Activated naive CD8-positive, alpha-beta T cell treated with anti-CD3 and anti-CD28 coated beads, Interleukin-2, amount 50 U/mL, for 16 hours (primary cell): ENCODE measurements around the gene SLC35G4.
"Not testable (repeated sequence)": the region's sequence is repeated elsewhere in the genome, so short reads cannot be mapped to it uniquely, and the experiment has no call there.

Experiments
- DNase-seq: peaks from one replicate; pipeline ENCODE4 v3.0.0-alpha.2; 2020; ENCODE audit warnings: low read depth, low spot score

SLC35G4 gene

GRCh38 chr18:11609488-11609887 is at the start of gene SLC35G4:
Gene SLC35G4, plus strand, starts transcription at chr18:11609596. Its CDS starts 0 bp downstream, at chr18:11609596.
- not testable (repeated sequence) for DNase-seq

DNA sequence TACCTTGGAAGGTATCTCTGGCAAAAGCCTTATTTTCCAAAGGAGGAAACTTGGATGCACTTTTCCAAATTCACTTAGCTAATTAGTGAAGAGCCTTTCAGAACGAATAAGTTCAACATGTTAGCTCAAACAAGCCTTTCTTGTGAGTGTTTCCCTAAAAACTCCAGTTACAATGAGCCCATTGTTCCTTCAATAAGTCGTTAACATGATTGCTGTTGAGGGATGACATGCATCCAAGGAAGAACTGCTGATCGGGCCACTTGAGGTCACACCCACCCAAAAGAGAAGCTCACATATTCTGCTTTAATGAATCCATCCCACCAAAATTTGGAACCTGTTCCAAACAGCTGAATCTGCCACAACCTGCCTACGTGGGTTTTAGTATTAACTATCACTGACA is 48.1 kb upstream of the SLC35G4 start:
- no peak for DNase-seq

DNA sequence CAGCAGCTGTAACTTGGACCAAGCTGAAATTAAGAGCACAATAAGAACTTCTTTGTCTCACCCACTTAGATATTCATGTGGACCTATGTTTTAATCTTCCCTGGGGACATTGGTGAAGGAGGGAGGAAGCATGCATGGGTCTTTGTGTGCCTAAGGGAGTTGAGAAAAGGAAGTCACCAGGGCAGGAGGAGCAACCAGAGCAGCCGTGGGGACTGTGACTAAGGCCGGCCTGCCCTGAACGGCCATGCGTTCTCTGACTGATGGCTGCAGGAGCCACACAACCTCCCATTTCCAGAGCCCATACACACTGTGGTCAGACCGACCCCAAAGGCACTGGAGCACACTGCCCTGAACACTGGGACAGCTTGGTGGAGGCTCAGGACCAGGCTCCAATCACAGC is 43.7 kb upstream of the SLC35G4 start:
- DNase-seq = no peak

- DNase-seq = no peak
Measured at GRCh38 chr18:11566236-11566965, 43.0 kb upstream of the SLC35G4 start.

DNA sequence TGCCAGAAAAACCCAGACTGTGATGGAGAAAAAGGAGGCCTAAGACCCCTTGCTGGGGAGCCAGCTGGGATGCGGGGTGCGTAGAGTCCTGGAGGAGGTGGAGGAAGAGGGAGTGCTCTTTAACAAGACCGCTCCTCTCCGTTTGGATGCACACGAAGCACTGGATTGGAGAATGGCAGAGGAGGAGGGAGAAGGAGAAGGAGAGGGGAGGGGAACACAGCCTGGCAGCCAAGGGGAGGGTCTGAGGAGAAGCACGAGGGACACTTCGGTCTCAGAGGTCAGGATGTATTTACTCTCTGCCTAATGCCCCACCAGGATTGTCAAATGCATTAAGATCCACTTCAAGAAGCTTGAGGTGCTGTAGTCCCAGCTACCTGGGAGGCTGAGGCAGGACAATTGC is 42.0 kb upstream of the SLC35G4 start:
- DNase-seq = no peak

- DNase-seq = no peak
Measured at GRCh38 chr18:11570073-11570588, 39.3 kb upstream of the SLC35G4 start.

- no peak for DNase-seq
Measured at GRCh38 chr18:11570769-11571412, 38.5 kb upstream of the SLC35G4 start.

GRCh38 chr18:11572201-11572600 is 37.2 kb upstream of the SLC35G4 start:
- DNase-seq = no peak

DNA sequence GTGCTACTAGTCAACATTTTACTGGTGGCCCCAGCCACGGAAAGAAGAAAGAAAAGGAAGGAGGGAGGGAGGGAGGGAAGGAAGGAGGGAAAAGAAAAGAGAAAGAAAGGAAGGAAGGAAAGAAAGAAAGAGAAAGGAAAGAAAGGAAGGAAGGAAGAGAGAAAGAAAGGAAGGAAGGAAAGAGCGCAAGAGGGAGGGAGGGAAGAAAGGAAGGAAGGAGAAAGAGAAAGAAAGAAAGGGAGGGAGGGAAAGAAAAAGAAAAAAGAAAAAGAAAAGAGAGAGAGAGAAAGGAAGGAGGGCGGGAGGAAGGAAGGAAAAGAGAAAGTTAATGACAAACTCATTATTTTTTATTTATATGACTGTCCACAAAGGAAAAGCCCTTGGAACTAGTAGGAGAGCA is 34.9 kb upstream of the SLC35G4 start:
- DNase-seq = no peak

DNA sequence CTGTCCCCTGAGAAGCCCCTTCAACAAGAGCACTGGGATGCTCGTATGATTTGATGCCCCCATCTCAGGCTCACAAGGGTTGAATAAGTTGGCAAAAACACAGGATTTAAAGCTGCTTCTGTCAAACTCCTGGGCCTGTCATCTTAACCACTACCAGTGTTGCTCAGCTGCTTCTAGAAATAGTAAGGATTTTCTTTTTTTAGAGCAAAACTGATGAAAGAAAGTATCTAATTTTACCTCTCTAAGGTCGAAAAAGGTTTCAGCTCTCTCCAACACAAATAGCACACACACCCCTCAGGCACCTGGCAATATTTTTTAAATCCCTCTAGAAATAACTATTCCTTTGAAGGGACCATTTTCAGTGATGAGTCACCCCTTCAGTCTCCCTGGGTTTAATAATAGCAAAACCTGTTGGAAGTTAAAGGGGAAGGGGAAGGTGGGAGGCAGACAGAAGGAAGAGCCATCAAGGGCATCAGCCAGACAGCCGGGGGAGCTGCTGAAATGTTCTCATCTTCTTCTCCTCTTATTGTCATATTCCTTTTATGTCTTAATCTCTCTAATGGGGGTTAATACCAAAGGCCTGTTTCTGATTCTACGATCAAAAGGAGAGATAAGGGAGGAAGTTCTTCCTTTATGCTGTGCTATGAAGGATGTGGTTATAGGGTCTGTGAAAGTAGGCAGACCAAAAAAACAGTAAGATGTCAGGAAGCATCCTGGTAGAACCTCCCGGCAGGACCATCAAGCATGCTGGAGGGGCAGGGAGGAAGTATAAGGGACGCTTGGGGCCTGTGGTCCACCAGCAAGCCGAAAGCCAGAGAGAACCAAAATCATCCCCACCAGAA is 31.9 kb upstream of the SLC35G4 start:
- no peak for DNase-seq

DNA sequence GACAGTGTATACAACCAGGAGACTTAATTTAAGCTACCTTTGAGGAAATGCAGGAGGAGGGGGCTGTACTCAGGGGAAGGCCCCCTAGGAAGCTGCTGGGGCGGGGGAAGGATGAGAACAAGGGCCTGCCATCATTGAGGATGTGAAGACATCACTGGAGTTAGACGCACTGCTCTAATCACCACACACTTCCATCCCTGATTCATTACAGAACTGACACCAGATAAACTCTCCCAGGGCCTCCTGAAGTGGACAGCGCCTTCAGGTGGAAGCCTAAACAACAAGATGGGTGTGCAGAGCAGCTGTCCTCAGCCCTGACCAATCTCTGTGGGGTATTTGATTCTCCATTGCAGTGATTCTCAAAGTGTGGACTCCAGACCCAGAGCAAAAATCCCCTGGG is 30.6 kb upstream of the SLC35G4 start:
- no peak for DNase-seq

- no peak for DNase-seq
Measured at GRCh38 chr18:11579916-11580315, 29.5 kb upstream of the SLC35G4 start.

DNA sequence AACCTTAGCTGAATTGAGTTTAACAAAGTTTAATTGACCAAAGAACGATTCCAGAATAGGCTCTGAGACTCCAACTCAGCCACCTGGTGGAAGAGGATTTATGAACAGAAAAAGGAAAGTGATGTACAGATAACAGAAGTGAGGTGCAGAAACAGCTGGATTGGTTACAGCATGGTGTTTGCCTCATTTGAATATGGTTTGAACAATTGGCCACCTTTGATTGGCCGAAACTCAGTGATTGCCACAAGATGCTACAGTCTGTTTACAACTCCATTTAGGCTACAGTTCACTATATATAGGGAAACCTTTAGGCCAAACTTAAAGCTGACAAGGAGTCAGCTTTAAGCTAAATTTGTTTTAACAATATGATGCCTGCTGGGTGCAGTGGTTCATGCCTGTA is 28.1 kb upstream of the SLC35G4 start:
- DNase-seq = no peak

DNA sequence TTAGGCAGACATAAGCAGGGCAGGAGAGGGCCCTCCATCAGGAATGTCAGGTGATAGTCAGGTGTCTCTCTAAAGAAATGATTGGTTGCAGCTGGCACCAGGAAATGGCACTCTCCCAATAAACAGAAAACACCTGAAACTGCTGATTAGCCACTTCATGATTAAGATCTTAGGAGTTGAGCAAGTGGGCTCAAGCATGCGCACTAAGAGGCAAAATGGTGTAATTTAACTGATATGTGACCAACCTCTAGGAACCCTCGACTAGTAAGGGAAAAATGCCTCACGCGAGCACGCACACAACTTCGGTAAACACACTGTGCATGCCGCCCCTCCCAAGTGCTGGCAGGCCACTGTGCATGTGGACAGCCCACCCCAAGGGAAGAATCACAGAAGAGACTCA is 23.8 kb upstream of the SLC35G4 start:
- no peak for DNase-seq

DNA sequence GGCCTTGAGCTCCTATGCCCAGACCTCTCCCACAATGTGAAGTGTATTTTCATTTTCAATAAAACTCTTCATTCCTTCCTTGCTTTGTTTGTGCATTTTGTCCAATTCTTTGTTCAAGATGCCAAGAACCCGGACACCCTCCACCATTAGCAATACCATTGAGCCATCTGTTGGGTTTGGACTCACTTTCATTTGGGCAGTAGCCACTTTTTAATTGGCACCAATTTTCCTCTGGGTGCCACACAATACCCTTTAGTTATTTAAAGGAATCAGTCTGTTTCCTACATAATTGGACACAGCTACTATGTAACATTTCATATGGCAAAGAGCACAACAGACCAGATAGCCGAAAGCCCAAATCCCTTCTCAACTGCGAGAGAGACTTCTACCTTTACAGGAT is 22.5 kb upstream of the SLC35G4 start:
- DNase-seq = no peak

GRCh38 chr18:11587432-11587831 is 22.0 kb upstream of the SLC35G4 start:
- DNase-seq = no peak

DNA sequence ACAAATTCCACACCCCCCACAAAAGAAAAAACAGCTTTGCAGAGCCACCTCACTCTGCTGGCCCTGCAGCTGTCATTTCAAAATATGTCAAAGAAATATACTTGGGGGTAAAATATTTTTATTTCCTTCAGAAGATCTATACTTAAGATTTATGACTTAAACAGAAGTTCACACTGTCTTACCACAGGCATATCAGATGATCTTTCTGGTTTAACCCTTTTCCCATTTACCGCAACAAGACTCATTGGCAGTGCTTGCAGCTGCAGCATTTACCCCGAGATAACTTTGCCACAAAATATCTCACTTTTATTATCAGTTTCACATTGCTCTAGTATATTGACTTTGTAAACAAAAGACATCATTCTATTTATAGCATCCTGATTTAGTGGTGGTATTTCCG is 21.6 kb upstream of the SLC35G4 start:
- no peak for DNase-seq

DNA sequence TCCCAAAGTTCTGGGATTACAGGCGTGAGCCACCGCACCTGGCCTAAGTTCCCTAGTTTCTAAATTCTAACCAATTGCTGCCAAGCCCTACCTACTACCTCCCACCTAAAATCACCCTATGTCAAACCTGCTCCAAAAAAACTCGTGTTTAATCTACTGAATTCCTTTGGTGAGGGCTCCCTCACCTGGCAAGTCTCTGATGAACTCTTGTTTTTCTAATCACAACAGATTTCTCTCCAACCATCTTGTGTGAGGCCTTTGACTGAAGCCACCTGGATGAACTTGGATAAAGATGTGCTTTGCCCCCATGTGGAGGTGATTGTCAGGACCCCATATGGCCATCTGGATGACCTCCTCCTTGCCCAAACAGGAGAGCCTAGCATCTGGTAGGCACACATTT is 17.4 kb upstream of the SLC35G4 start:
- no peak for DNase-seq

DNA sequence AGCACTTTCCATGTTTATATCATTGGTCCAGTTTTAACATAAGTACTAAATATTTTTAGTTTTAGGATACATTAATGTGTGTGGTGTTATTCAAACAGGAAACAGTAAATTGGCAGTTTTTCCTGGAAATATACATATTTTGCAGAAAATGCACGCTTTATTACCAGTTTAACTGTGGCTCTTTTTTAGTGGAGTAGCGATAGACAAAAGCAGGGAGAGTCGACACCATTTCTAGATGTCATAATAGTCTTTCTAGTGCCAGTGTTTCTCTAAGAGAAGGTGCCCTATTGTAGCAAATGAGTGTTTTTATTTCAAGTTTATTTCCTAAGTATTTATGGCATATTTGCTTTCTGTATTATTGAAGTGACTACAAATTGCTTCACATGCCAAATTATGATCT is 9.1 kb upstream of the SLC35G4 start:
- DNase-seq = no peak

DNA sequence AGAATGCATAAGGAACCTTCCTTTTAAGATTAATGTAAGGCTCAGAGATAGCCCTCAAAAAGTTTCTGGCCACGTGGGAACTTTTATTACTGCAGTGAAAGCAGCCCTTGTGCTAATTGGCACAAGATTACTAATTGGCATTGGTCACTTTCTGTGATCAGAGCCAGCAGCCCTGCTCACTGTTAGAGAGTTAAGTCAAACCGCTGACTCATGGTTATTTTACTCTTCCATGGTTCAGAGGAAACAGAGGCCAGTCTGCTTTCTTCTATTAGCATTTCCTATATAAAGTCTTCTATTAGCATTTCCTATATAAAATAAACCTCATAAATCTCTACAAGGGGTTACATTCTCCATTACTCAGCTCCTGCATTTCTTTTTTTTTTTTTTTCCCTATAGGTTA is 1.5 kb upstream of the SLC35G4 start:
- DNase-seq = no peak

- not testable (repeated sequence) for DNase-seq
Measured at GRCh38 chr18:11608618-11609017, 778 bp upstream of the SLC35G4 start.

GRCh38 chr18:11613073-11613472 is 3.7 kb downstream of the SLC35G4 start:
- DNase-seq = not testable (repeated sequence)
